GM12875 (cell line): ENCODE measurements around the gene BCAR1.

Source experiments
- H3K4me3 ChIP-seq: one replicate; pipeline ENCODE4 v1.5.1; 2011; ENCODE audit warnings: low read depth, low read length, control low read depth
- CTCF ChIP-seq: IDR thresholded peaks from 2 replicates; pipeline ENCODE4 v1.5.1; 2011; ENCODE audit warnings: low read depth, mild to moderate bottlenecking, control low read depth, inconsistent platforms, low read length, moderate library complexity, borderline replicate concordance; ENCODE audit not compliant: insufficient read depth

Gene BCAR1

GRCh38 chr16:75239542-75240122 is 11.8 kb downstream of the BCAR1 start:
- H3K4me3 ChIP-seq, result no peak overlapping the region
- no peak for TF ChIP-seq CTCF

GRCh38 chr16:75238853-75239541 is 12.4 kb downstream of the BCAR1 start:
- TF ChIP-seq CTCF, result no peak
- H3K4me3 ChIP-seq, result no peak overlapping the region

GRCh38 chr16:75238132-75238852 is 13.1 kb downstream of the BCAR1 start:
- TF ChIP-seq CTCF, result no peak
- no peak overlapping the region for H3K4me3 ChIP-seq

DNA sequence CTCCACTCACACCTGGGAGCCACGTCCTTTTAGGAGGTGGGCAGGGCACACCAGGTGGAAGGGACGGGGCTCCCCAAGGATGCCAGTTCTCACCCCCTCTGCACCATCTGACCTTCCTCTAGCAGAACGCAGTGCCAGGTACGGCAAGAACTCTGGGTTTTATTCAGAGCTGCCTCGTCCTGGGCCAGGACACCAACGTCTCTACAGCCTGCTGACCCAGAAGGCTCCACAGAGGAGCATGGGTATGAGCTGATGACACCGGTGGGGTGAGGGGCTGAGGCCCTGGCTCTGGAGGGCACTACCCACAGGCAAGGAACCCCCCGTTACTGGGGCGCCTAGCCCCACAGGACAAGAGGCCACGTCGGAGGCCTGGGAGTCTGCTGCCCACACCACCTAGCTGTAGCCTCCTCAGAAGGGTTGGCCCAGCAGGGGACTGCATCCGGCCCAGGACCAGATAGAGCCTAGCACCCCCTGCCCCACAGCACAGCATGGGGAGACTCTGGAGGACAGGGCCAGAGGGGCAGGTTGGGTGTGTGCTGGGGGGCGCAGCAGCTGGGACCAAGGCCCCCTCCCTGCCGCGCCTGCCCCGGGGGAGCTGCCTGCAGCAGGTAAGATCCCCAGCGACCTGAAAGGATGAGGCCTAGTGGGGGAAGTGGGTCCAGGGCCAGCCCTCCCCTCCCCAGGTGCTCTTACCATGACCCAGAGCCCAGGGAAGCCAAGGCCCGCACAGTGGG is 13.9 kb downstream of the BCAR1 start:
- TF ChIP-seq CTCF, result no peak
- H3K4me3 ChIP-seq, result no peak overlapping the region

DNA sequence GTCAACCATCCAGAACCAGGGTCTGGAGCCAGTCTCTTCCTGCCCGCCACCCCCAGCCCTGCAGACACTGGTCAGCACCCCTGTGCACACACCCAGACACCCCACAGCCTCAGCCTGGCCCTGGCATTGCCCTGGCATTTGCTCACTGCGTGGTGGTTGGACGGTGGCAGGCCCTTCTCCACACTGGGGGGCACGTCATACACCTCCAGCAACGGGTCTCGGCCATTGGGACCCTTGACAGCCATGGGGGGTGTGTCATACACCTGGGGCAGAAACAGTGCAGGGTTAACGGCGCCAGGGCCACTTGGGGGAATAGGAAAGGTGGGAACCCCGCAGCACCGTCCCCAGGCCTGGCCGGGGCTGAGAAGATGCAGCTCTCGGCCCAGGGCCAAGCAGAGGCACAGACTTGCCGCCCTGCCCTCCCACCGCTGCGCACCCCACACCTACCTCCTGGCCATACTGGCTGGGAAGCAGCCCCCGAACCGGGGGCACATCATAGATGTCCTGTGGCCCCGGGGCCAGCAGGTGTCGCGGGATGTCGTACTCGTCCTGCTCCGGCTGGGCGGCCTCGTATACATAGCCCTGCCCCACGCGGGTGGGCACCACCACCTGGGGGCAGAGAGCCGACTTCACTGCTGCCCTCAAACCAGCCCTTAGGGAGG is 14.6 kb downstream of the BCAR1 start:
- H3K4me3 ChIP-seq, result no peak overlapping the region

DNA sequence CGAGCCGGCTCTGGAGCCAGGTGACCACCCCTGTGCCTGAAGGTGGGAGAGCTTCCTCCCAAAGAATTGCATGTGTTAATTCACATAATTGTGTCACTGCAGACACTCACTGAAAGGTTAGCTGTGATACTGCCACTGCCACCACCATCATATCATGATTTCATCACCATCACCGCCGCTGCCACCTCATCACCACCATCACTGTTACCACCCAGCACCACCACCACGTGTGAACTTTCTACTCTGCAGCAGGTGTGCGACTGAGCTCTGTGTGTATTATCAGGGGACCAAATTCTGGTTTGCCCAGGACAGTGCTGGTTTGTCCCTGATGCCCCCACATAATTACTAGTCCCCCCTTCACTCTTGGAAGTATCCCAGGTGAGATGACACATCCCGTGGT is 15.2 kb downstream of the BCAR1 start:
- no peak for TF ChIP-seq CTCF
- H3K4me3 ChIP-seq, result no peak overlapping the region

More for the DNA sequence above, 14.6 kb downstream of the BCAR1 start:
- no peak for TF ChIP-seq CTCF
